ENCODE data around the gene PRKN.

DNA sequence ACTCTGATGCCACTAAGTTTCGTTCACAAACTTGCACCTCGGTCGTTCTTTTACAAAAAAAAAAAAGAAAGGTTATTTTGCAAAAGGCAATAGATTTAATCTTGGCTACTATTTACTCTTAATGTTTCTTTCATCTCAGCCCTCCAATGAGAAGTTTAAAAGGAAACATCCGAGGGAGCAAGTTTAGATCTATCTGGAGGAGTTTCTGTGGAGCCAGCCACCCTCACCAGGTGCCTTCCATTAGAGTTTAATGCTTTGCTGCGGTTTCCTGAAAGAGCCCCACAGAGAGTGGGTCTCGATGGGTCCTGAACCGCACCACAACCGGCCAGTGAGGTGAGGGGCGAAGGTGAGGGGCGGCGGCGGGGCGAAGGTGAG lies 632 bp downstream of the PRKN start:
- TF ChIP-seq, protein P1, sequence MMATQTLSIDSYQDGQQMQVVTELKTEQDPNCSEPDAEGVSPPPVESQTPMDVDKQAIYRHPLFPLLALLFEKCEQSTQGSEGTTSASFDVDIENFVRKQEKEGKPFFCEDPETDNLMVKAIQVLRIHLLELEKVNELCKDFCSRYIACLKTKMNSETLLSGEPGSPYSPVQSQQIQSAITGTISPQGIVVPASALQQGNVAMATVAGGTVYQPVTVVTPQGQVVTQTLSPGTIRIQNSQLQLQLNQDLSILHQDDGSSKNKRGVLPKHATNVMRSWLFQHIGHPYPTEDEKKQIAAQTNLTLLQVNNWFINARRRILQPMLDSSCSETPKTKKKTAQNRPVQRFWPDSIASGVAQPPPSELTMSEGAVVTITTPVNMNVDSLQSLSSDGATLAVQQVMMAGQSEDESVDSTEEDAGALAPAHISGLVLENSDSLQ (IDR thresholded peaks at IDR 0.05) = no peak
- TF ChIP-seq BHLHE40 (IDR thresholded peaks at IDR 0.05; ENCODE audit: borderline replicate concordance) (no peak), FOXK2 (IDR thresholded peaks at IDR 0.05) (no peak), SUZ12 (IDR thresholded peaks at IDR 0.05) (no peak), ZNF384 (IDR thresholded peaks at IDR 0.05) (no peak), HDGF (IDR thresholded peaks at IDR 0.05; ENCODE audit: borderline replicate concordance) (no peak), FOXM1 (IDR thresholded peaks at IDR 0.05; ENCODE audit: borderline replicate concordance) (no peak), LEF1 (IDR thresholded peaks at IDR 0.05; ENCODE audit: borderline replicate concordance) (no peak), SP1 (IDR thresholded peaks at IDR 0.05) (no peak), ARNT (IDR thresholded peaks at IDR 0.05) (no peak), ELF4 (IDR thresholded peaks at IDR 0.05) (no peak)

All from HEK293T (cell line).